Inferior parietal cortex (tissue), 1 donor: ENCODE data around the gene MICAL3.
"Not testable (repeated sequence)": the region's sequence is repeated elsewhere in the genome, so short reads cannot be mapped to it uniquely, and the experiment has no call there.

Experiments used
- DNase-seq: peaks from one replicate; pipeline ENCODE4 v3.0.0-alpha.2; 2016; ENCODE audit errors: extremely low spot score

Gene MICAL3

GRCh38 chr22:17998913-17999312 is 25.4 kb downstream of the MICAL3 start:
- DNase-seq, result no peak

DNA sequence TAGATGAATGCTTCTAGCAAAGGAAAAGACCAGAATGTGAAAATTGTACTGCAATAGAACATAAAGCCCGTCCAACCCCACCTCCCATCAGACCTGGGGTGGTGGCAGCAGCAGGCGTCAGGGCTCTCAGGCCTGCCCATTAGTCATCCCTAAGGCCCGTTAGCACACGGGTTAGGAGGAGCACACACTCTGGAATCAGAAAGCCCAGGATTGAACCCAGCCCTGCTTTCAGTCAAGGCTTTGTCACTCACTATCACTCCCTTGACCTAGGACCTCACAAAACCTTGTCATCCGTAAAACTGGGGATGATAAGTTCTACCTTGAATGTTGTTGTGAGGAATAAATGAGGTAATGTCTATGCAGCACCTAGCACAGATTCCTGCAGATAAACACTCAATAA is 26.9 kb downstream of the MICAL3 start:
- no peak for DNase-seq

DNA sequence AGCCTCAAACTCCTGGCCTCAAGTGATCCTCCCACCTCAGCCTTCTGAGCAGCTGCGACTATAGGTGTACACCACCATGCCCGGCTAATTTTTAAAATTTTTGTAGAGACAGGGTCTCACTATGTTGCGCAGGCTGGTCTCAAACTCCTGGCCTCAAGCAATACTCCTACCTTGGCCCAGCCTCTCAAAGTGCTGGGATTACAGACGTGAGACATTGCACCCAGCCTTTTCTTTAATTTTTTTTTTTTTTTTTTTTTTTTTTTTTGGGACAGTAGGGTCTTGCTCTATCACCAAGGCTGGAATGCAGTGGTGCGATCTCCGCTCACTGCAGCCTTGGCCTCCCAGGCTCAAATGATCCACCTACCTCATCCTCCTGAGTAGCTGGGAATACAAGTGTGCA is 29.1 kb downstream of the MICAL3 start:
- DNase-seq, result not testable (repeated sequence)

- no peak for DNase-seq
Observed at GRCh38 chr22:17994424-17995108, 29.8 kb downstream of the MICAL3 start.

DNA sequence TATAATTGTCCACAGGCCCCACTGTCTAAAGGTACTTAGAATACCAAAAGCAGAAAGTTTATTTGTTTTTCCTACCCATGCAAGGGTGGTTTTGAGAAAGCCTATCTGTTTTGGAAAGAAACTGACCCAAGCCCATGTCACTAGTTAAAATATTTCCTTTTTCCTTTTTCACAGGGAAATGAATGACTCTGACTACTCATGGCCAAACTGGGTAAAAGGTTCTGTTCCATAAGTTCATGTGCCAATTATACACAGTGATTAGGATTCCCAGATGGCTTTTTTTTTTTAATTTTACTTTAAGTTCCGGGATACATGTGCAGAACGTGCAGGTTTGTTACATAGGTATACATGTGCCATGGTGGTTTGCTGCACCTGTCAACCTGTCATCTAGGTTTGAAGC is 31.4 kb downstream of the MICAL3 start:
- not testable (repeated sequence) for DNase-seq

GRCh38 chr22:17991992-17992391 is 32.4 kb downstream of the MICAL3 start:
- not testable (repeated sequence) for DNase-seq

GRCh38 chr22:17990942-17991341 is 33.4 kb downstream of the MICAL3 start:
- DNase-seq, result no peak

DNA sequence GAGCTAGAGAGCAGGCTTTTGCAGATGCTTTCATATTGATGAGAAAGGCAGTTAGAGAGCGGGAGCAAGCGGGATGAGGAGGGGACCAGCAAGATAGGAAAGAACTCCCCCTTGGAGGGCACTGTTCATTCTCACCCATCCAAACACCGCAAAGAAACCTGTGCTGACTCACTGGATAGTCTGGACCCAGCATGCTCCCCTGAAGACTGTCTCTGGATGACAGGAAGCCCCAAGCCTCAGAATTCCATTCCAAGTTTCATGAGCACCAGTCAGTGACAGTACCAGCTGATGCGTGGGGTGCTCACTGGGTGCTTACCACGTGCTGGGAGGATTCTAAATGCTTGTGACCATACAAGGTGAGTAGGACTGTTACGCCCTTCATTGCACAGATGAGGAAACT is 34.2 kb downstream of the MICAL3 start:
- DNase-seq, result no peak

- DNase-seq, result no peak
Observed at GRCh38 chr22:17988800-17989513, 35.4 kb downstream of the MICAL3 start.

GRCh38 chr22:17985606-17986005 is 38.8 kb downstream of the MICAL3 start:
- DNase-seq, result no peak

DNA sequence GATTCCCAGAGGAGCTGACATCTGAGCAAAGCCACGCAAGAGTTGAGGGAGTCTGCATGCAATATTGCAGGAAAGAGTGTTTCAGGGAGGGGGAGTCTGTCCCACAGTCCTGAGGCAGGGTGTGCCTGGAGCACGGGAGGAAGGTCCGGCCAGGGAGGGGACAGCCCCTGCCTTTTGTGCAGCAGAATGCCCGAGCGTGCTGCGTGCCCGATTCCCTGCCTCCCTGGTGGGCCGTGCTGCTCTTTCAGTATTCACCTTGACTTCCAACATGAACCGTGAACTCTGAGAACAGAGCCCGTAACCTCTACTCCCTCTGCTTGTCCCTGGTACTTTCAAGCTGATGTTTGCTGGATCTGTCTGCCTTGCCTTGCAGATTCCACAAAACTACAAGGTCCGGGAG is 39.3 kb downstream of the MICAL3 start:
- DNase-seq, result not testable (repeated sequence)

- DNase-seq, result no peak
Observed at GRCh38 chr22:17984114-17984513, 40.2 kb downstream of the MICAL3 start.

DNA sequence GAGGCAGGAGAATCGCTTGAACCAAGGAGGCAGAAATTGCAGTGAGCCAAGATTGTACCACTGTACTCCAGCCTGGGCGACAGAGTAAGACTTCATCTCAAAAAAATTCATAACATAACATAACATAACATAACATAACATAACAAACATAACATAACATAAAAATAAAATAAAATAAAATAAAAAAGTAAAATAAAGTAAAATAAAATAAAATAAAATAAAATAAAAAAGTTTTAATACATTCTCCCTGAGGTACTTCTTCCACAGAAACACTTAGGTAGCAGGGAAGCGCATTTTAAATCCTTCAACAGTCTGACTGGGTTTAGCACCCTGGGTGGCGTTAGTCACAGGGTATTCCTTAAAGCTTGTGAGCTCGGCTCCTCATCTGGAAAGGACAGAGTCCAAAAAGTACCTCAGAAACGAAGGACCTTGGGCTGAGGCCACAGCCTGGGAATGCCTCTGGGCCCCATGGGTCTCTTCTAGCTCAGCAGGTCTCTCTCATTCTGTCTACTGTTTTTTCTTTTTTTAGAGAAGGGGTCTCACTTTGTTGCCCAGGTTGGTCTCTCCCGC is 41.7 kb downstream of the MICAL3 start:
- DNase-seq, result no peak

- no peak for DNase-seq
Observed at GRCh38 chr22:17981497-17981896, 42.9 kb downstream of the MICAL3 start.

DNA sequence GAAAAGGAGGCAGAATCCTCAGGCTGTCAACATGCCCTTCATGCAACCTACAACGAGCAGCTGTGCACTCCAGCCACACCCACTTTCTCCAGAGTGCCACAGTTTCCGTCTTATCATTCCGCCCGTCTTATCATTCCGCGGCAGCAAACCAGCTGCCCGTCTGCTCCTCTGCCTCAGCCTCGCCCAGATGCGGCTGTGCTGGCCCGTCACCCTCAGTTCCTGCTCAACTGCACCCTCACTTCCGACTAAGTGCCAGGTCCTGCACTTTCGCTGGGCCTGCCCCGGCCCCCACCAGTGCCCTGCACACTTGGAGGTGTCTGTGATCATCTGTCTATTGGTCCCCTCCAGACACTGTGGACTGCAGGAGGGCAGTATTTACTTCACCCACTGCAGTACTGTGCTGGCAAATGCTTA is 43.7 kb downstream of the MICAL3 start:
- no peak for DNase-seq

- DNase-seq, result no peak
Observed at GRCh38 chr22:17980015-17980590, 44.3 kb downstream of the MICAL3 start.

DNA sequence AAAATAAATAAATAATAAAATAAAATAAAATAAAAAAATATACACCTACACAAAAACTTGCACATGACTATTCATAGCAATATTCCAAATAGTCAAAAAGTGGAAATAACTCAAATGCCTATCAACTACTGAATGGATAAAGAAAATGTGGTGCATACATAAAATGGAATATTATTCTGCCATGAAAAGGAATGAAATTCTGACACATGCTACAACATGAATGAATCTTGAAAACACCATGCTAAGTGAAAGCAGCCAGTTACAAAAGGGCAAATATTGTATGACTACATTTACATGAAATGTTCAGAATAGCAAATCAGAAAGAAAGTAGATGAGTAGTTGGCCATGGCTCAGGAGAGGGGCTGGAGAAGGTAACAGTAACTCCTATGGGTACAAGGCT is 46.3 kb downstream of the MICAL3 start:
- DNase-seq, result no peak

DNA sequence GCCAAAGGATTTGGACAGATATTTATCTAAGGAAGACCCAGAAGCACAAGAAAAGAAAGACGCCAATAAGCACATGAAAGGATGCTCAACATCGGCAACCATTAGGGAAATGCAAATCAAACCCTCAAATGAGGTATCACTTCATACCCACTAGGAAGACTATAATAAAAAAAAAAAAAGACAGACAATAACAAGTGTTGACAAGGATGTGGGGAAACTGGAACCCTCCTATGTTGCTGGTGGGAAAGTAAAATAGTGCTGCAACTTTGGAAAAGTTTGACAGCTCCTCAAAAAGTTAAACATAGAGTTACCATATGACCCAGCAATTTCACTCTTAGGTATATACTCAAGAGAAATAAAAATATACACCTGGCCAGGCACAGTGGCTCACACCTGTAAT is 47.0 kb downstream of the MICAL3 start:
- no peak for DNase-seq

GRCh38 chr22:17976121-17976520 is 48.2 kb downstream of the MICAL3 start:
- DNase-seq, result no peak

- DNase-seq, result no peak
Observed at GRCh38 chr22:17974703-17975372, 49.5 kb downstream of the MICAL3 start.

DNA sequence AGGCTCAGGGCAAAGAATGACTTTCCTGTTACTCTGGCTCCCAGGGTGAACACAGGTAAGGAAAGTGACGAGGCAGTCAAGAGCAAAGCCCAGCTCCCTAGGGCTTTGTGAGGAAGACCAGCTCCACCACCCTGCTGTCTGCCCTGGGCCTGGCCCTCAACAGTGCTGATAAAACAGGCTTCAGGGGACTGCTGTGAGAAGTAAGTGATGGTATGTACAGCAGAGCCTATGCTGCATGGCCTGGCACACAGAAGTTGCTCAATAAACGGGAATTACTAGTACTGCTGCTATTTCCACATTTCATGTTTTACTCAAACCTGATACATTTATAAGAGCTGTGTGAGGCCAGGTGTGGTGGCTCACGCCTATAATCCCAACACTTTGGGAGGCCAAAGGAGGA is 50.3 kb downstream of the MICAL3 start:
- DNase-seq, result no peak

- no peak for DNase-seq
Observed at GRCh38 chr22:17973217-17973616, 51.1 kb downstream of the MICAL3 start.
